ENCODE measurements around the gene LGALS1. TPM values are rescaled to one million over a fixed set of nuclear protein-coding genes. Genes with fewer than 3 reads are reported as not detected.

The LGALS1 gene
- total RNA-seq, 1 experiment from 2014 or later: 32.8 TPM

DNA sequence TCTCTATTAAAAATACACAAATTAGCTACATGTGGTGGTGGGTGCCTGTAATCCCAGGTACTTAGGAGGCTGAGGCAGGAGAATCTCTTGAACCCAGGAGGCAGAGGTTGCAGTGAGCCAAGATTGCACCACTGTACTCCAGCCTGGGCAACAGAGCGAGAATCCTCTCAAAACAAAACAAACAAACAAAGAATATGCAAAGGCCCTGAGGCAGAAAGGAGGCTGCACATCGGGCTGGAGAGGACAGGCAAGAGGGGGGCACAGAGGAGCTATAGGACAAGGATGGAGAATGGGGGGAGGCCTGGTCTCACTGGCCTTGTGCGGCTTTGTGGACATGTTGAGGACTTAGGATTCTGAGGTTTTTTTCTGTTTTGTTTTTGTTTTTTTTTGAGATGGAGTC lies 29.8 kb downstream of the LGALS1 start:
- Mint-ChIP-seq H3K9me3 (no peaks in the 10 kb centered on the region; a peak in 1 of 5 replicates), H3K36me3 (ENCODE audit: insufficient read depth in 1 of 3, low read depth in 3 of 3) (peaks cover 37 to 76% (median 76%) of the 10 kb centered on the region in 3 experiments; a peak in 6 of 7 replicates)
- H4K20me1 ChIP-seq (ENCODE audit: control insufficient read depth, insufficient read depth, insufficient read length): no peaks in the 10 kb centered on the region

More for the DNA sequence above, 29.8 kb downstream of the LGALS1 start:
- H3K79me2 ChIP-seq (ENCODE audit: insufficient read depth, low read length): no peaks in the 10 kb centered on the region; the same call in 1 of the 2 replicates
- no peak overlapping the region for H4K5ac ChIP-seq (ENCODE audit: insufficient read length, low read depth, low read length)
- Mint-ChIP-seq H3K4me3 (no peak overlapping the region), H3K4me1 (peaks cover 0 to 3% of the 10 kb centered on the region in 2 experiments; a peak in 1 of 4 replicates), H3K27me3 (ENCODE audit: low read depth) (no peaks in the 10 kb centered on the region), H3K27ac (no peak overlapping the region)
- H3K4ac ChIP-seq (ENCODE audit: low read depth, low read length): no peak overlapping the region
- DNase-seq: no peak
- no peak overlapping the region for H3K27ac ChIP-seq (ENCODE audit: insufficient read length, low read depth, low read length)
- H3T11ph ChIP-seq (ENCODE audit: low read length): no peak overlapping the region
- H3K14ac ChIP-seq (ENCODE audit: insufficient read depth, low read length): no peak overlapping the region
- no peak overlapping the region for H2BK120ac ChIP-seq (ENCODE audit: low read depth, low read length, poor library complexity, severe bottlenecking)
- H3K4me1 ChIP-seq (ENCODE audit: insufficient read depth, low read length): no peaks in the 10 kb centered on the region
- H3K9ac ChIP-seq (ENCODE audit: extremely low read depth, insufficient read length, low read length): no peak overlapping the region
- H3K27me3 ChIP-seq (ENCODE audit: insufficient read depth, low read length): no peaks in the 10 kb centered on the region
- H2BK15ac ChIP-seq (ENCODE audit: low read depth, low read length): no peak overlapping the region
- H4K91ac ChIP-seq (ENCODE audit: insufficient read length, low read depth, low read length): no peak overlapping the region
- WGBS (ENCODE audit: extremely low coverage, insufficient read length, low lambda C conversion rate): no CpG with 5 or more reads among the region's 3 CpGs
- H3K23me2 ChIP-seq (ENCODE audit: insufficient read length, low read depth, low read length, poor library complexity, severe bottlenecking): no peaks in the 10 kb centered on the region
- no peak overlapping the region for H2AK5ac ChIP-seq (ENCODE audit: insufficient read length, low read length)
- TF ChIP-seq, protein P1, sequence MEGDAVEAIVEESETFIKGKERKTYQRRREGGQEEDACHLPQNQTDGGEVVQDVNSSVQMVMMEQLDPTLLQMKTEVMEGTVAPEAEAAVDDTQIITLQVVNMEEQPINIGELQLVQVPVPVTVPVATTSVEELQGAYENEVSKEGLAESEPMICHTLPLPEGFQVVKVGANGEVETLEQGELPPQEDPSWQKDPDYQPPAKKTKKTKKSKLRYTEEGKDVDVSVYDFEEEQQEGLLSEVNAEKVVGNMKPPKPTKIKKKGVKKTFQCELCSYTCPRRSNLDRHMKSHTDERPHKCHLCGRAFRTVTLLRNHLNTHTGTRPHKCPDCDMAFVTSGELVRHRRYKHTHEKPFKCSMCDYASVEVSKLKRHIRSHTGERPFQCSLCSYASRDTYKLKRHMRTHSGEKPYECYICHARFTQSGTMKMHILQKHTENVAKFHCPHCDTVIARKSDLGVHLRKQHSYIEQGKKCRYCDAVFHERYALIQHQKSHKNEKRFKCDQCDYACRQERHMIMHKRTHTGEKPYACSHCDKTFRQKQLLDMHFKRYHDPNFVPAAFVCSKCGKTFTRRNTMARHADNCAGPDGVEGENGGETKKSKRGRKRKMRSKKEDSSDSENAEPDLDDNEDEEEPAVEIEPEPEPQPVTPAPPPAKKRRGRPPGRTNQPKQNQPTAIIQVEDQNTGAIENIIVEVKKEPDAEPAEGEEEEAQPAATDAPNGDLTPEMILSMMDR (conservative IDR thresholded peaks at IDR 0.05): no peak
- H3K18ac ChIP-seq (ENCODE audit: insufficient read length, low read depth, low read length): no peak overlapping the region
- no peak overlapping the region for H2BK12ac ChIP-seq (ENCODE audit: insufficient read length, low read depth, low read length)
- H3K4me2 ChIP-seq (ENCODE audit: insufficient read depth, insufficient read length, low read length): no peak overlapping the region
- no peak overlapping the region for H2AFZ ChIP-seq (ENCODE audit: low read length)
- no peak overlapping the region for H2BK5ac ChIP-seq (ENCODE audit: insufficient read length, low read length)
- H3K9me3 ChIP-seq (ENCODE audit: control insufficient read depth, low read depth, low read length): no peaks in the 10 kb centered on the region
- H2BK20ac ChIP-seq (ENCODE audit: low read depth, low read length, poor library complexity, severe bottlenecking): no peak overlapping the region
- no peak overlapping the region for H3K56ac ChIP-seq (ENCODE audit: insufficient read length, low read depth, low read length)
- no peaks in the 10 kb centered on the region for H3K79me1 ChIP-seq (ENCODE audit: insufficient read depth, low read depth, low read length, poor library complexity, severe bottlenecking)
- H3K23ac ChIP-seq (ENCODE audit: insufficient read length, low read depth, low read length): no peak overlapping the region
- H4K8ac ChIP-seq (replicated peaks; ENCODE audit: insufficient read length, low read depth, low read length): no peak overlapping the region
